Kidney (tissue), 14 donors: ENCODE measurements around the gene CCDC30. TPM values are rescaled to one million over a fixed set of nuclear protein-coding genes. Genes with fewer than 3 reads are reported as not detected.

Experiments
- DNase-seq, 5 donors: peaks; one replicate each; pipeline ENCODE4 v3.0.0-alpha.2; 2013 to 2020
- FAIRE-seq: peaks from 2 replicates; lab custom pipeline; 2012; peaks lifted over from hg19 to GRCh38; lab: Jason Lieb, UNC
- H3K27ac ChIP-seq, 2 donors: one replicate each; pipeline ENCODE4 v1.7.0; 2013; ENCODE audit warnings: low read depth in 2 of 2, low read length in 2 of 2, inconsistent platforms in 1 of 2
- H3K27me3 ChIP-seq: one replicate; pipeline ENCODE4 v1.7.1; 2013; ENCODE audit warnings: low read length, inconsistent platforms; ENCODE audit not compliant: control insufficient read depth, insufficient read depth
- H3K36me3 ChIP-seq, 3 donors: one replicate each; pipeline versions ENCODE4 v1.7.0 to v1.7.1; 2013; ENCODE audit warnings: low read length in 3 of 3, control low read depth in 1 of 3, inconsistent platforms in 1 of 3; ENCODE audit not compliant: insufficient read depth in 3 of 3, control insufficient read depth in 2 of 3
- H3K4me1 ChIP-seq, 3 donors: one replicate each; pipeline versions ENCODE4 v1.7.0 to v1.7.1; 2013; ENCODE audit warnings: low read length in 3 of 3, inconsistent platforms in 1 of 3, low read depth in 1 of 3; ENCODE audit not compliant: control insufficient read depth in 2 of 3, insufficient read depth in 2 of 3
- H3K4me3 ChIP-seq, 3 donors: one replicate each; pipeline versions ENCODE4 v1.7.0 to v1.8.1; 2013; ENCODE audit warnings: low read length in 3 of 3, control low read depth in 1 of 3, inconsistent platforms in 1 of 3
- H3K9ac ChIP-seq, 3 donors: one replicate each; pipeline versions ENCODE4 v1.7.0 to v1.7.1; 2013; ENCODE audit warnings: low read length in 3 of 3, control low read depth in 1 of 3, inconsistent platforms in 1 of 3
- H3K9me3 ChIP-seq, 3 donors: one replicate each; pipeline versions ENCODE4 v1.7.0 to v1.7.1; 2013; ENCODE audit warnings: low read length in 3 of 3, control low read depth in 1 of 3, inconsistent platforms in 1 of 3; ENCODE audit not compliant: control insufficient read depth in 2 of 3, insufficient read depth in 1 of 3
- intact Hi-C: fragments of 100-400 bp; cut with DNase I; formaldehyde crosslinking; loops from one replicate; pipeline ENCODE4 v1.11.1; 2022
- polyA plus RNA-seq: library from polyadenylated mRNA; stranded (reverse); fragments of 350-450 nt; fragmentation: Illumina TruSeq; extraction: RNeasy Lipid Tissue Mini Kit (QIAGEN cat#74804); gene quantifications from one replicate; pipeline ENCODE4 v1.2.3, GENCODE V29; 2014; ENCODE audit warnings: low read depth, low replicate concordance; ENCODE audit not compliant: insufficient read depth
- total RNA-seq: library from RNA; stranded (reverse); fragmentation: NEBNext Ultra II Directional; extraction: Animal tissue kit (Norgen Biotek cat#: 25700); gene quantifications from one replicate; pipeline ENCODE4 v1.2.1, GENCODE V29; 2021
- TF ChIP-seq, protein P1 (sequence below): IDR thresholded peaks from 3 replicates; pipeline ENCODE4 v1.5.1; 2012; ENCODE audit warnings: mild to moderate bottlenecking, moderate library complexity, borderline replicate concordance; ENCODE audit not compliant: insufficient read depth; ENCODE audit errors: extremely low read depth
- donor health status: control.
- donor health status: control.
- donor health status: control.
- donor health status: control.
- donor health status: control.
- donor health status: DM: yes; HTN: yes; CAD: no.
- donor health status: Normal renal cell carcinoma (clear cell type).

The CCDC30 gene
- total and polyA plus RNA-seq, 2 donors from 2014 or later: 4.9 to 18.0 TPM

DNA sequence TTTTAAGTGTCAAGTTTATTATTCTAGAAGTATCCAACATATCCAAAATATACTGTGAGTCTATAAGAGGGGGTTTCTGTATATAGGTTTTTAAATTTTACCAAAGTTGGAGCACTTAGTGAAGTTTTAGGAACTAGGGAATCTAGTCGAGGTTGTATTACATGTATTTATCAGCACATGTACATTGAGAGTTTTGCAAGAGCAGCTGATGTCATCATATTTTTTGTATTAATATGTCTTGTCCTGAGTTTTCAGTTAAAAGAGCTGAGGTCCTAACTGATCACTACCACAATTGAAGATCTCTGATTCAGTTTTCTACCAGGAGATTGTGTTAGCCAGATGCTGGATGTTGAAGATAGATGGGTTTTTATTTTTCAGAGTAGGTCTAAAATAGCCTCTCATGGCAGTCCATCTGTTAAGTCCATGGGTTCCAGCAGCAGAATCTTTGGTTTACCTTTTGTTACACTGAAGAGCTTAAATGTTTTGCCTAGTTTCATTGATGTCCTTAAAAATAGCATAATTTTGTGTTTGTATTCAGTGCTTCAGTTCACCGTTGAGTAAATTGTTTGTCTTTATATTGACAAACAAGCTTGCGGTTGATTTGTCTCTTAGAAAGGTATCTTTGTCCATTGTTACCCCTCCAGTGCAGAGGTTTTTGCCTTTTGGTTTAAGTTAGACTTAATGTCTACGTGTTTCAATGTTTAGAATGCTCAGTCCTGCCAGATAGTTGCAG lies 235.2 kb downstream of the CCDC30 start:
- H3K36me3 ChIP-seq: peaks cover 13 to 49% (median 29%) of the 10 kb centered on the region in 3 donors
- no peak overlapping the region for H3K27ac ChIP-seq
- H3K9me3 ChIP-seq: no peaks in the 10 kb centered on the region
- peaks cover 0 to 8% (median 3%) of the 10 kb centered on the region in 3 donors for H3K4me1 ChIP-seq
- no peak for FAIRE-seq
- intact Hi-C loops: no loop called here
- no peak for DNase-seq
- H3K27me3 ChIP-seq: no peaks in the 10 kb centered on the region
- TF ChIP-seq, protein P1, sequence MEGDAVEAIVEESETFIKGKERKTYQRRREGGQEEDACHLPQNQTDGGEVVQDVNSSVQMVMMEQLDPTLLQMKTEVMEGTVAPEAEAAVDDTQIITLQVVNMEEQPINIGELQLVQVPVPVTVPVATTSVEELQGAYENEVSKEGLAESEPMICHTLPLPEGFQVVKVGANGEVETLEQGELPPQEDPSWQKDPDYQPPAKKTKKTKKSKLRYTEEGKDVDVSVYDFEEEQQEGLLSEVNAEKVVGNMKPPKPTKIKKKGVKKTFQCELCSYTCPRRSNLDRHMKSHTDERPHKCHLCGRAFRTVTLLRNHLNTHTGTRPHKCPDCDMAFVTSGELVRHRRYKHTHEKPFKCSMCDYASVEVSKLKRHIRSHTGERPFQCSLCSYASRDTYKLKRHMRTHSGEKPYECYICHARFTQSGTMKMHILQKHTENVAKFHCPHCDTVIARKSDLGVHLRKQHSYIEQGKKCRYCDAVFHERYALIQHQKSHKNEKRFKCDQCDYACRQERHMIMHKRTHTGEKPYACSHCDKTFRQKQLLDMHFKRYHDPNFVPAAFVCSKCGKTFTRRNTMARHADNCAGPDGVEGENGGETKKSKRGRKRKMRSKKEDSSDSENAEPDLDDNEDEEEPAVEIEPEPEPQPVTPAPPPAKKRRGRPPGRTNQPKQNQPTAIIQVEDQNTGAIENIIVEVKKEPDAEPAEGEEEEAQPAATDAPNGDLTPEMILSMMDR: no peak
- no peak overlapping the region for H3K9ac ChIP-seq
- H3K4me3 ChIP-seq: no peak overlapping the region

DNA sequence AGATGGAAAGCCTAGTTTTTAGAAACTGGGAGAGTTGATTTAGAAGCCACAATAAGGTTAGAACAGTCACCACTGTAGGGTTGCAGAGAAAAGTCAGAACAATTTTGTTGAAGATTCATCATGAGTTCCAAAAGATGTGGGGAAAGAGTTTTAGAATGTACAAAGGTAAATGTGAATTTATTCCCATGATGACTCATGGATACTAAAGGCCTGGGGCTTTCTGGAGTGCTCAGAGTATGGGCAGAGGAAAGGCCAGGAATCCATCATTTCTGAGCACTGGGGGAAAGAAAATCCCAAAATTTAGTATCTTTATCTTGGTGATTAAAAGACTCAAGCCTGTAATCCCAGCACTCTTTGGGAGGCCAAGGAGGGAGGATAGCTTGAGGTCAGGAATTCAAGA lies 236.9 kb downstream of the CCDC30 start:
- Histone ChIP-seq H3K27ac (no peak overlapping the region), H3K9me3 (no peaks in the 10 kb centered on the region), H3K4me1 (no peaks in the 10 kb centered on the region), H3K4me3 (no peak overlapping the region), H3K36me3 (peaks cover 15 to 56% (median 38%) of the 10 kb centered on the region in 3 donors), H3K27me3 (no peaks in the 10 kb centered on the region), H3K9ac (no peak overlapping the region)
- no peak for FAIRE-seq
- TF ChIP-seq, protein P1: no peak
- DNase-seq: no peak
- intact Hi-C loops: no loop called here

DNA sequence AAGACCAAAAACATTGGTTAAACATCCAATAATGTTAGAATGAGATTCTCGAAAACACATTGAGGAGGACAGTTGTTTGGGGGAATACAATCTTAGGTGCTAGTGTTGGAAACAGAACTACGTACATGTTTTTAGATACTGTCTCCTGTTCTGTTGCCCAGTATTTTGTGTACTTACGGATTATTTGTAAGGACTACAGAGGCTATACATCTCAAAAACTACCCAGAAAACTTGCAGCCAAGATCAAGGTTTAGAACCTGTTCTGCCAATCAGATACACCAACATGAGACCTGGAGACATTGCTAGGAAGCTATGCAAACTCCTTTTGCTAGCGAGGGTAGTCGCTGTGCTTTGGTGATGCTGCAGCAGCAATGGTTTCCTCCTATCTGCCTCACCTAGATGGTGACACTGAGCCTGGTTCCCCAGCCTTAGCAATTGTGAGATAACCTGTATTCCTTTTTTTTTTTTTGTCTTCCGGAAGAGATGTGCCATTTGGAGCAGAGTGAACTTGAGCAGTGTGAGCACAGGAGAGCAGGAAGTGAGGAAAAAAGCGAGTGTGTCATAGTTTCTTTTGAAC lies 240.9 kb downstream of the CCDC30 start:
- no peak overlapping the region for H3K4me3 ChIP-seq
- TF ChIP-seq, protein P1: no peak
- no peak overlapping the region for H3K9ac ChIP-seq
- H3K9me3 ChIP-seq: no peaks in the 10 kb centered on the region
- H3K27me3 ChIP-seq: no peaks in the 10 kb centered on the region
- no peak overlapping the region for H3K27ac ChIP-seq
- FAIRE-seq: no peak
- intact Hi-C loops: no loop called here
- no peaks in the 10 kb centered on the region for H3K4me1 ChIP-seq
- peaks cover 8 to 43% (median 23%) of the 10 kb centered on the region in 3 donors for H3K36me3 ChIP-seq
- DNase-seq: no peak

Other genes with a start within 250 kb of the CCDC30 start
- gene FOXJ3, start 128.1 kb upstream of the CCDC30 start, total RNA-seq: 45.5 TPM
- 11.8 TPM for gene FOXJ3, start 128.1 kb upstream of the CCDC30 start, polyA plus RNA-seq
- 3.3 TPM for gene RIMKLA, start 82.5 kb upstream of the CCDC30 start, total RNA-seq
- 1.1 TPM for gene RIMKLA, start 82.5 kb upstream of the CCDC30 start, polyA plus RNA-seq
- gene ZMYND12, start 7.3 kb upstream of the CCDC30 start, total RNA-seq: 1.9 TPM
- 17.7 TPM for gene ZMYND12, start 7.3 kb upstream of the CCDC30 start, polyA plus RNA-seq
- 79.3 TPM for gene PPCS, start 6.7 kb upstream of the CCDC30 start, total RNA-seq
- gene PPCS, start 6.7 kb upstream of the CCDC30 start, polyA plus RNA-seq: 145 TPM
- 25.6 TPM for gene PPIH, start 195.1 kb downstream of the CCDC30 start, total RNA-seq
- 40.7 TPM for gene PPIH, start 195.1 kb downstream of the CCDC30 start, polyA plus RNA-seq
- gene YBX1, start 219.1 kb downstream of the CCDC30 start, total RNA-seq: 395 TPM
- gene YBX1, start 219.1 kb downstream of the CCDC30 start, polyA plus RNA-seq: 418 TPM